Kidney (tissue), 14 donors: ENCODE results near the gene KCNB1. TPM values are rescaled to one million over a fixed set of nuclear protein-coding genes. Genes with fewer than 3 reads are reported as not detected.

ENCODE experiments used
- DNase-seq, 5 donors: peaks; one replicate each; pipeline ENCODE4 v3.0.0-alpha.2; 2013 to 2020
- FAIRE-seq: peaks from 2 replicates; lab custom pipeline; 2012; peaks lifted over from hg19 to GRCh38; lab: Jason Lieb, UNC
- H3K27ac ChIP-seq, 2 donors: one replicate each; pipeline ENCODE4 v1.7.0; 2013; ENCODE audit warnings: low read depth in 2 of 2, low read length in 2 of 2, inconsistent platforms in 1 of 2
- H3K27me3 ChIP-seq: one replicate; pipeline ENCODE4 v1.7.1; 2013; ENCODE audit warnings: low read length, inconsistent platforms; ENCODE audit not compliant: control insufficient read depth, insufficient read depth
- H3K36me3 ChIP-seq, 3 donors: one replicate each; pipeline versions ENCODE4 v1.7.0 to v1.7.1; 2013; ENCODE audit warnings: low read length in 3 of 3, control low read depth in 1 of 3, inconsistent platforms in 1 of 3; ENCODE audit not compliant: insufficient read depth in 3 of 3, control insufficient read depth in 2 of 3
- H3K4me1 ChIP-seq, 3 donors: one replicate each; pipeline versions ENCODE4 v1.7.0 to v1.7.1; 2013; ENCODE audit warnings: low read length in 3 of 3, inconsistent platforms in 1 of 3, low read depth in 1 of 3; ENCODE audit not compliant: control insufficient read depth in 2 of 3, insufficient read depth in 2 of 3
- H3K4me3 ChIP-seq, 3 donors: one replicate each; pipeline versions ENCODE4 v1.7.0 to v1.8.1; 2013; ENCODE audit warnings: low read length in 3 of 3, control low read depth in 1 of 3, inconsistent platforms in 1 of 3
- H3K9ac ChIP-seq, 3 donors: one replicate each; pipeline versions ENCODE4 v1.7.0 to v1.7.1; 2013; ENCODE audit warnings: low read length in 3 of 3, control low read depth in 1 of 3, inconsistent platforms in 1 of 3
- H3K9me3 ChIP-seq, 3 donors: one replicate each; pipeline versions ENCODE4 v1.7.0 to v1.7.1; 2013; ENCODE audit warnings: low read length in 3 of 3, control low read depth in 1 of 3, inconsistent platforms in 1 of 3; ENCODE audit not compliant: control insufficient read depth in 2 of 3, insufficient read depth in 1 of 3
- intact Hi-C: fragments of 100-400 bp; cut with DNase I; formaldehyde crosslinking; loops from one replicate; pipeline ENCODE4 v1.11.1; 2022
- polyA plus RNA-seq: library from polyadenylated mRNA; stranded (reverse); fragments of 350-450 nt; fragmentation: Illumina TruSeq; extraction: RNeasy Lipid Tissue Mini Kit (QIAGEN cat#74804); gene quantifications from one replicate; pipeline ENCODE4 v1.2.3, GENCODE V29; 2014; ENCODE audit warnings: low read depth, low replicate concordance; ENCODE audit not compliant: insufficient read depth
- total RNA-seq: library from RNA; stranded (reverse); fragmentation: NEBNext Ultra II Directional; extraction: Animal tissue kit (Norgen Biotek cat#: 25700); gene quantifications from one replicate; pipeline ENCODE4 v1.2.1, GENCODE V29; 2021
- TF ChIP-seq, protein P1 (sequence below): IDR thresholded peaks from 3 replicates; pipeline ENCODE4 v1.5.1; 2012; ENCODE audit warnings: mild to moderate bottlenecking, moderate library complexity, borderline replicate concordance; ENCODE audit not compliant: insufficient read depth; ENCODE audit errors: extremely low read depth
- donor health status: control.
- donor health status: control.
- donor health status: control.
- donor health status: control.
- donor health status: control.
- donor health status: DM: yes; HTN: yes; CAD: no.
- donor health status: Normal renal cell carcinoma (clear cell type).

KCNB1 gene
- total and polyA plus RNA-seq, 2 donors from 2014 or later: 0.26 to 1.2 TPM

DNA sequence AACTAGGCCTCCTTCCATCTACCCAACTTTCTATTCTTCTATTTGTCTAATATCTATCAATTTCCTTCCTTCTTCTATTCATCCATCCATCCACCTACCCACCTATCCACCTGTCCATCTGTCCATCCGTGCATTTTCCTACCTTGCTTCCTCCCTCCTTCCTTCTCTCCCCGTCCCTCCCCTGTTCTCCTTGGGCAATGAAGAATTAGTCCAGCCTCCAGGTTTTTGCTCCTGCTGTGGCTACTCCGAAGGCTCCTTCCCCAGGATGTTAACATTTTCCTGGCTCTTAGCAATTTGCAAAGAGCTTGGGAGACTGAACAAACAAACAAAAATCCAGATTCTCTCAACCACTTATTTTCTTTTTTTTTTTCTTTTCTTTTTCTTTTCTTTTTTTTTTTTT, 81.6 kb downstream of the KCNB1 start:
- peak in 1 of 5 donors; percentile 54 for DNase-seq
- TF ChIP-seq, protein P1, sequence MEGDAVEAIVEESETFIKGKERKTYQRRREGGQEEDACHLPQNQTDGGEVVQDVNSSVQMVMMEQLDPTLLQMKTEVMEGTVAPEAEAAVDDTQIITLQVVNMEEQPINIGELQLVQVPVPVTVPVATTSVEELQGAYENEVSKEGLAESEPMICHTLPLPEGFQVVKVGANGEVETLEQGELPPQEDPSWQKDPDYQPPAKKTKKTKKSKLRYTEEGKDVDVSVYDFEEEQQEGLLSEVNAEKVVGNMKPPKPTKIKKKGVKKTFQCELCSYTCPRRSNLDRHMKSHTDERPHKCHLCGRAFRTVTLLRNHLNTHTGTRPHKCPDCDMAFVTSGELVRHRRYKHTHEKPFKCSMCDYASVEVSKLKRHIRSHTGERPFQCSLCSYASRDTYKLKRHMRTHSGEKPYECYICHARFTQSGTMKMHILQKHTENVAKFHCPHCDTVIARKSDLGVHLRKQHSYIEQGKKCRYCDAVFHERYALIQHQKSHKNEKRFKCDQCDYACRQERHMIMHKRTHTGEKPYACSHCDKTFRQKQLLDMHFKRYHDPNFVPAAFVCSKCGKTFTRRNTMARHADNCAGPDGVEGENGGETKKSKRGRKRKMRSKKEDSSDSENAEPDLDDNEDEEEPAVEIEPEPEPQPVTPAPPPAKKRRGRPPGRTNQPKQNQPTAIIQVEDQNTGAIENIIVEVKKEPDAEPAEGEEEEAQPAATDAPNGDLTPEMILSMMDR: no peak
- Histone ChIP-seq H3K27ac (peak overlapping the region in 1 of 2 donors; percentile 37), H3K4me1 (peaks cover 0 to 5% (median 0%) of the 10 kb centered on the region in 3 donors), H3K27me3 (no peaks in the 10 kb centered on the region), H3K36me3 (no peaks in the 10 kb centered on the region), H3K9ac (no peak overlapping the region), H3K4me3 (no peak overlapping the region), H3K9me3 (no peaks in the 10 kb centered on the region)
- no peak for FAIRE-seq
- intact Hi-C loops: no loop called here

DNA sequence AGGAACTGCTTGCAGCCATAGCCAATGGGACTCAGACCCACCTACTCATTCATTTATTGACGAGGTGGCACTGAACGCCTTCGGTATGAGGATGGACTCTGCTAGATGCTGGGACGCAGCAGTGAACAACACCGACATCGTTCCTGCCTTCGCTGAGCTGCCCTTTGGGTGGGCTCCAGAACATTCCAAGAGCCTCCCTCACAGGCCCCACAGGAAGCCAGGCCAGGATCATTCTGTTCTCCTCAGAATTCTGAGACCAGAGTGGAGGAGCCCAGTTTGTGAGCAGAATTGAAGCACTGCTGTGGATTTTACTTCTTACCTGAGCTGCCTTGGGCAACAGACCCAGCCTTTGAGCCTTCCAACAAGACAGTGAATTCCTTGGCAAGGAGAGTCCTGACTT, 82.1 kb downstream of the KCNB1 start:
- peak overlapping the region in 1 of 2 donors; percentile 37 for H3K27ac ChIP-seq
- DNase-seq (no peak), FAIRE-seq (no peak)
- peaks cover 0 to 5% (median 0%) of the 10 kb centered on the region in 3 donors for H3K4me1 ChIP-seq
- H3K4me3 ChIP-seq: no peak overlapping the region
- H3K9ac ChIP-seq: no peak overlapping the region
- H3K36me3 ChIP-seq: no peaks in the 10 kb centered on the region
- intact Hi-C loops: no loop called here
- no peaks in the 10 kb centered on the region for H3K9me3 ChIP-seq
- TF ChIP-seq, protein P1: no peak
- H3K27me3 ChIP-seq: no peaks in the 10 kb centered on the region

DNA sequence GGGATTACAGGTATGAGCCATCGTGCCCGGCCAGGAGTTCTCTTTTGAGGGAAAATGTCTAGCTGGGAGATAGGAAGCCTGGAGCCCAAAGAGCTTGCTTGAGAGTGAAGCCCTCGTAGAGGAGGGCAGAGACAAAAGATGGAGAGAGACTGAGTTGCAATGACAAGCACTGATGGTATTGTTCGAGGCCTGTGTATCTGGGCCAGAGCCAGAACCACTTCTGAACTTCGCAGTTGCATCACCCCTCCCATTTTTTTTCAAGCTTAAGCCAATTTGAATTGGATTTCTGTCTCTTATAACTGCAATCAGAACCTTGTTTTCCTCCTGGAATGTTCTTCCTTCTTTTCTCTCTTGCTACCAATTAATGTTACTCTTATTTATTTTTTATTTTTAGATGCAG, 83.1 kb downstream of the KCNB1 start:
- DNase-seq (no peak), FAIRE-seq (no peak)
- TF ChIP-seq, protein P1: no peak
- Histone ChIP-seq H3K9me3 (no peaks in the 10 kb centered on the region), H3K9ac (no peak overlapping the region), H3K27me3 (no peaks in the 10 kb centered on the region), H3K27ac (no peak overlapping the region), H3K36me3 (no peaks in the 10 kb centered on the region), H3K4me1 (peaks cover 0 to 5% (median 0%) of the 10 kb centered on the region in 3 donors), H3K4me3 (no peak overlapping the region)
- intact Hi-C loops: no loop called here
